Activated CD4-positive, alpha-beta T cell treated with anti-CD3 and anti-CD28 coated beads, Interleukin-2, Interleukin-6, amounts not matched to agents 100 ng/mL and 50 ng/mL, durations not matched to agents 16 hours and 8 hours (primary cell): Measurements from ENCODE around the gene NAA50.

Experiments used
- DNase-seq: peaks from one replicate; pipeline ENCODE4 v3.0.0-alpha.2; 2020

NAA50 gene

GRCh38 chr3:113684271-113684819, 61.7 kb downstream of the NAA50 start:
- DNase-seq = no peak

GRCh38 chr3:113678773-113679172, 67.3 kb downstream of the NAA50 start:
- DNase-seq = no peak

- no peak for DNase-seq
Observed at GRCh38 chr3:113677737-113678136, 68.3 kb downstream of the NAA50 start.

GRCh38 chr3:113676261-113676660, 69.8 kb downstream of the NAA50 start:
- DNase-seq = no peak

GRCh38 chr3:113673593-113673992, 72.5 kb downstream of the NAA50 start:
- DNase-seq = no peak

GRCh38 chr3:113668015-113668414, 78.0 kb downstream of the NAA50 start:
- DNase-seq = no peak
